ELR (cell line): ENCODE measurements around the gene NCBP2.

Source experiments
- DNase-seq: peaks from one replicate; pipeline ENCODE4 v3.0.0-alpha.2; 2015; ENCODE audit warnings: low read depth

The NCBP2 gene

DNA sequence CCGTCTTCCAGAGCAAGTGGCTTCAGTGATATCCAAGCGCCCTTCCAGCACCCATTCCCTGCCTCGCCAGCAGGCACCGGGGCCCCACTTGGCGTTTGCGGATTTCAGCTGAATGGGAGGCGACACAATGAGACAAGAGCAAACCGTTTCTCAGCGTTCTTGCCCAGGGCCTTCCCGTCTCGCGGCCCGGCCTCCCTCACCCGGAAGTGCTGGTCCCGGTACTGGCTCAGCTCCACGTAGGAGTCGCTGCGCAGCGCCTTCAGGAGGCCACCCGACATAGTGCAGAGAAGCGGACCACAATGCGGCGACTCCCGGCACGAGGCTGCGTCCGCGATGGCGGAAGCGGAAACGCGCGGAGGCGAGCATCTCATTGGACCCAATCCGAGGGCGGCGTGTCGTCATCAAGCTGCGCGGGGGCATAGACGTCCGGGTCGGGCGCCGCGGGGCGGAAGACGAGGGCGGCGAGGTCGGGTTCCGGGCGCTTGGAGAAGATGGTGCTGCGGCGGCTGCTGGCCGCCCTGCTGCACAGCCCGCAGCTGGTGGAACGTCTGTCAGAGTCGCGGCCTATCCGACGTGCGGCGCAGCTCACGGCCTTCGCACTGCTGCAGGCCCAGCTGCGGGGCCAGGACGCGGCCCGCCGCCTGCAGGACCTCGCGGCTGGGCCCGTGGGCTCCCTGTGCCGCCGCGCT is at the start of gene NCBP2:
Gene NCBP2 (minus strand): TSS at position 303 of the 689 bp plus-strand sequence. CDS start 25 bp downstream, at position 278.
- peak; percentile 99 for DNase-seq

DNA sequence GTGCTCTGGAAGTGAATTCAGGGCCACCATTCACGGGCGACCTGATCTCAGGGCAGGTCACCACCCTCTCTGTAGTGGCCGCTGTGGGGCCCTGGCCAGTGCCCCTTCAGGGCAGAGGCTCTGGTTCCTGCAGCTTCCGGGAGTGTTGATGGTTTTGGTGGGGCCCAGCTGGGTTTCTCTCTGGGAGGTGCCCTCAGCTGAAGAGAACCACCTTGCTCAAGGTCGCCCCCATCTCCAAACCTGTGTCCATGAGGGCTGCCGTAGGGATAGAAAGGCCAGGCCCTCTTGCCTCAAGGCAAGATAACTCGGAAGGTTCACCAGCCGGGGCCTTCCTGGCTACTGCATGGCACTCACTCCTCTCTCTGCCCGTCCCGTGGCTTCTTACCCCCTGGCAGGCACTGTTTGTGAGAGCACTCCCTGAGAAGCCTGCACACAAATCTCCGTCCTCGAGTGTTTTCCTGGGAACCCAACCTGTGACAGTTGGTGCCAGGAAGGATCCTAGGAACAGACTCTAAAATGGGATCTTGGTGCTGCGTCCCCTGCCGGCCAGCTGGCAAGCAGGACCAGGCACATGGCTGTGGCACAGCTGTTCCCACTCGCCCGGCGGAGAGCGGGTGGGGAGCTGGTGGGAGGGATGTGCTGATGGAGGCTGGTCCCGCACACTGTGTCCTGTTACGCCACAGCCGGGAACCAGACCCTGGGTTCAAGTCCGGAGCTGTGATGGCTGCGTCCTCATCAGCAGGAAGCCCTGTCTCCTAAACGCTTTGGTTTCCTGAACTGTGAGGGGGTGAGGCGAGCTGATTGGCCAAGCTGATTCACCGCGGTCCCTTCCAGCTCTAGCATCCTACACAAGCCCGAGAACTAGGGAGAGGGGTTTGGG is 49.5 kb upstream of the NCBP2 start:
- DNase-seq: no peak

- no peak for DNase-seq
Measured at GRCh38 chr3:196990601-196991007, 48.3 kb upstream of the NCBP2 start.

GRCh38 chr3:196989721-196990262 is 47.5 kb upstream of the NCBP2 start:
- DNase-seq: no peak

GRCh38 chr3:196988241-196989029 is 46.1 kb upstream of the NCBP2 start:
- DNase-seq: no peak

GRCh38 chr3:196987022-196987421 is 44.7 kb upstream of the NCBP2 start:
- DNase-seq: no peak

DNA sequence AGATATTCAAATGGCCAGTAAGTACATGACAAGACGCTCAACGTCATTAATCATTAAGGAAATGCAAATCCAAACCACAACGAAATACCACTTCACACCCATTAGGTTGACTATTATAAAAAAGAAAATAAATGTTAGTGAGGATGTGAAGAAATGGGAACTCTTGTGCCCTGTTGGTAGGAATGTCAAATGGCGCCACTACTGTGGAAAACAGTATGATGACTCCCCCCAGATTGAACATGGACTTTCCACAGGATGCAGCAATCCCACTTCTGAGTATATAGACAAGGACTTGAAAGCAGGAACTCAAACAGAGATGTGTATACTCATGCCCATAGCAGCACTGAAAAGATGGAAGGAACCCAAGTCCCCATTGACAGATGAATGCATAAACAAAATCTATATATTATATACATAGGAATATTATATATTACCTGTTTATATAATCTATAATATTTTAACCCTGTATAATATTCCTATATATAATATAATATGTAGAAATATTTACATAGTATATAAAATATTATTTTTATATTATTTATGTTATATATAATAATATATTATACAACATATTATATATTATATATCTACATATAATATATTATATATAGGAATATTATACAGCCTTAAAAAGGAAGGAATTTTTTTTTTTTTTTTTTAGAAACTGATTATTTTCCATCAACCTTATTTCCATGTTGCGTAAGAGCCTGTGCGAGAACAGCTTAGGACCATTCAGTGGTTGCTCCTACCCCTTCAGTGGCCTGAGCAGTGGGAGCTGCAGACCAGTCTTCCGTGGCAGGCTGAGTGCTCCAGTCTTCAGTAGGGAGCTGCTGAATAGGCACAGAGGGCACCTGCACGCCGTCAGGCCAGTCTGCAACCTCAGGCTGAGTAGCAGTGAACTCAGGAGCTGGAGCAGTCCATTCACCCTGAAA is 43.9 kb upstream of the NCBP2 start:
- DNase-seq: peak; percentile 30

DNA sequence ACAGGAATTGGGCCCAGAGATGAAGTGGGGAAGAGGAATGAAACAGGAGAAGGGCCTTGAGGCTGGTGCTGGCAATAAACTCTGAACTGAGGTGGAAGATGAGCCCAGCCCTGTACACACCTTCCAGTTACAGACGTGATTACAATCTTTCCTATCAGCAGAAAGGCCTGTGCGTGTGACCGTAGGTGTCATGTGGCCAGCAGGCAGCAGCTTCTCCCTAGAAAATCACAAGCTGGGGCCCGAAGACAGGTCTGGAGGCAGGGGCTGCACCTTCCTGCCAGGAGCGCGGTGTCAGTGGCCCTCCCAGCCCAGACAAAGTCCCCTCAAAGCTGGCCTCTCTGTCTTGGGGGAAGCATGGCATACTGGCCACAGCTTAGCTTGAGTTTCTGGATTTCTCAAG is 43.0 kb upstream of the NCBP2 start:
- no peak for DNase-seq

GRCh38 chr3:196983186-196983585 is 40.9 kb upstream of the NCBP2 start:
- no peak for DNase-seq

GRCh38 chr3:196981657-196982056 is 39.3 kb upstream of the NCBP2 start:
- no peak for DNase-seq

GRCh38 chr3:196979545-196979944 is 37.2 kb upstream of the NCBP2 start:
- peak; percentile 35 for DNase-seq

- DNase-seq: no peak
Measured at GRCh38 chr3:196976941-196977340, 34.6 kb upstream of the NCBP2 start.

GRCh38 chr3:196975349-196975748 is 33.0 kb upstream of the NCBP2 start:
- no peak for DNase-seq

GRCh38 chr3:196974661-196975060 is 32.3 kb upstream of the NCBP2 start:
- DNase-seq: no peak

- peak; percentile 29 for DNase-seq
Measured at GRCh38 chr3:196971094-196971698, 28.9 kb upstream of the NCBP2 start.

DNA sequence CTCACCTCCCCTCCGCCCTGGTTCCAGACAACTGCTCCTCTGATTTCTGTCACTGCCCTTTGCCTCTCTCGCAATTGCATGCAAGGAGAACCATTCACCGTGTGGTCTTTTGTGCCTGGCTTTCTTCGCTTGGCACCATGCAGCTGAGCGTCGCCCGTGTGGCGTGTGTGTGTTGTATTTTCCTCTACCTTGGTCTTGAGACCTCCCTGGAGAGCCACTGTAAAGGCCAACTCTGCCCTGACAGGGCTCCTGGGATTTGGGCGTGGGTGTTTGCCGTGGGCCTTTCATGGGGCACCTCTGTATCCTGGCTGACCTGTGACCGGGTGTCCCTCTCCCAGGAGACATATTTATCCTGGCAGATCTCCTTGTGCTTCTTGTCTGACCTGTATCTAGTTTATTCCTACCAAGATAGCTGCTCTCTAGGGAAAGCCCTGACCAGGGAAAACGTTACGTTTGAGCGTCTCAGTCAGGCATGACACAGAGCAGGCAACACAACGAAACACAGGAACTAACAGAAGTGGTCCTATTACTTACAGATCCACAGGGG is 28.3 kb upstream of the NCBP2 start:
- no peak for DNase-seq

- peak; percentile 67 for DNase-seq
Measured at GRCh38 chr3:196969660-196970546, 27.6 kb upstream of the NCBP2 start.

DNA sequence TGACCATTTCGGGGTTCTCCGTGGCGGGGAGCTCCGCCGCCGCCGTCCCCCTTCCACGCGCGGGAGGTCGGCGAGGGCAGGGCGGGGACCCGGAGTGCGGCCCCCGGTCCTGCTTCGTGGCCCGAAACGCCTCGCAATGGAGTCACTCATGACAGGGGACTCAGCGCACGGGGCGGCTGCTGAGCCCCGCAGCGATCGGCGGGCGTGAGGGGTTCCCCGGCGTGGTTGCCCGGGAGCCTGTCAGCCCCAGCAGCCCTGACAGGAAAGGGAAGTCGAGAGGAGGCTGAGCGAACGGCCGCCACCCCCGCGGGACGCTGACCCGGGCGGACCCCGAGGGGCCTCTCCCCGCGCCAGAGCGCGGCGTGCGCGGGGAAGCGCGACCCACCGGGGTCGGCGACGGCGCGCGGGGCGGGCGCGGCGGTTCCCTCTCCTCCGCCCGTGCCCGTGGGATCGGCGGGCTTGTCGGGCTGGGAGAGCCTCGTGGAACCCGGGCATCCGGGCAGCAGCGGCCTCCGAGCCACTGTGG is 26.9 kb upstream of the NCBP2 start:
- peak; percentile 63 for DNase-seq
